ENCODE measurements around the gene SLC2A13. TPM values are rescaled to one million over a fixed set of nuclear protein-coding genes. Genes with fewer than 3 reads are reported as not detected.
A peak's percentile ranks its signal among the peaks of the same experiment; 100 is the strongest.
"Not testable (repeated sequence)": the region's sequence is repeated elsewhere in the genome, so short reads cannot be mapped to it uniquely, and the experiment has no call there.

SLC2A13 gene
- total RNA-seq, 1 experiment from 2014 or later: 8.5 TPM

DNA sequence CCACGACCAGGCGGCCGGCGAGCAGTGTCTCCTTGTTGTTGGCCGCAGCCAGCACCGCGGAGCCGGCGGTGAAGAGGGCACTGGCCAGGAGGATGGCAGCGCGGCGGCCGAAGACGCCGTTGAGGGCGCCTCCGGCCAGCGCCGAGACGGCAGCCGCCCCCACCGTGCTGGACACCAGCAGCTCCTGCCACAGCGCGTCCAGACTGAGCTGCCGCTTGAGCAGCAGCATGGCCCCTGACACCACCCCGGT, 691 bp downstream of the SLC2A13 start:
- no peak for DNase-seq (ENCODE audit: low read depth)

- DNase-seq (ENCODE audit: low read depth): peak; percentile 22
Observed at GRCh38 chr12:40104461-40105264, 1.2 kb downstream of the SLC2A13 start.

DNA sequence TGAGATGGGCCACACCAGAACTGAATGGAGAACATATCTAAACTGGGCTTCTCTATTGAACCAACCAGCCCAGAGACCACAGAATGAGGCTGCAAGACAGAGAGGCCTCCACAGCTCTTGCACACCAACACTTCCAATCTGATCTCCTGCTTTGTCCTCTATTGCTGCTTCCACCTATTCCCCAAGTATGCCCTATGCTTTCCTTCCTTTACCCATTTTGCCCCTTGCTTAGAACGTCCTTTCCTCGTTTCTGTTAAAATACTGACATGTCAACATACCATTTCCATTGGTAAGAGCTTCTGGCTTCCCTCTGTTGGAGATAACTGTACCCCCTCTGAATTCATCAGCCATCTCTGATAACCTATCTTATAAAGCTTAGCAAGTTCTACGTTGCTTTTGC, 2.8 kb downstream of the SLC2A13 start:
- no peak for DNase-seq (ENCODE audit: low read depth)

- DNase-seq (ENCODE audit: low read depth): no peak
Observed at GRCh38 chr12:40101747-40102146, 4.1 kb downstream of the SLC2A13 start.

GRCh38 chr12:40099423-40099853, 6.4 kb downstream of the SLC2A13 start:
- DNase-seq (ENCODE audit: low read depth): no peak

DNA sequence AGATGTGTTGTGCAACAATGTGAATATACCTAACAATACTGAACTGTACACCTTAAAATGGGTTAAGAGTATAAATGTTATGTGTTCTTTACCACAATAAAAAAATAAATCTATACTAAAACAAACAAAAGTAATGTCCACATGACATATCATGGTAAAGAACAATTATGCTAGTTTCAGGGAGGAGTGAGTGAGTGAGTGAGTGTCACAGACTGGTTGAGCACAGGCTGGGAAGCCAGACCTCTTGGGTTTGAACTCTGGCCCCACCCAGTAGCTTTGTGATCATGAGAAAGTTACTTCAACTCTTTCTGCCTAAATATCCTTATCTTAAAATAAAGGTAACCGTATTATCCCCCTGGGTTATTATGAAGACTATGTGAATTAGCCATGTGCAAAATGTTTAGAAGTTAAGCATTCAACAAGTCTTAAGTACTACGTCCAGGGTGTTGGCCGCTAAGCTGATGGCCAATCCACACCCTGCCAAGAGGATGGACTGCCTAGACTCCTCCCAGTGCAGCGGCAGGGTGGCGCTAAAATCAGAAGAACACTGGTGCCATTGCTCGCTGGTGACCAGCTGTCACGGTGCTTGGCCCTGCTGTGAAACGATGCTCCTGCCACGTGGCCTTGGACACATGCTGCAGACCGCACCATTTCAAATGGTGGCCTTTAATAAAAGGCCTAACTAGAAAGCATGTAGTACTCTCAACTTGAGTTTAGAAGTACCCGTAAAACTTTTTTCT, 7.3 kb downstream of the SLC2A13 start:
- DNase-seq (ENCODE audit: low read depth): no peak

DNA sequence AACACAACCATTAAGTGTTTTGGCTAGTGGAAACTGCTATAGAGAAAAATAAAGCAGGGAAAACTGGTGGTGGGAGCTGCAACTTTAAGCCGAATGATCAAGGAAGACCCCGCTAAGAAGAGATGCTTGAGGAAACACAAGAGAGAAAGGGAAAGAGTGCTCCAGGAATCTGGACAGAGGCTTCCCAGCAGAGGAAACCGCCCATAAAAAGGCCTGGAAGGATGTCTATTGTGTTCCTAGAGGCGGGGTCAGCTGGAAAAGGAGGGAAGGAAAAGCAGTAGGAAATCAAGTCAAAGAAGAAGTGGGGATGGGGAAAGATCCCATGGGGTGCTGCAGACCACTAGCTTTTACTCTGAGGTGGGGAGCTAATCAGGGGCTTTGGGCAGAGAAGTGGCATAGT, 12.4 kb downstream of the SLC2A13 start:
- no peak for DNase-seq (ENCODE audit: low read depth)

- DNase-seq (ENCODE audit: low read depth): no peak
Observed at GRCh38 chr12:40086471-40086870, 19.4 kb downstream of the SLC2A13 start.

GRCh38 chr12:40078266-40078665, 27.6 kb downstream of the SLC2A13 start:
- DNase-seq (ENCODE audit: low read depth): no peak

- no peak for DNase-seq (ENCODE audit: low read depth)
Observed at GRCh38 chr12:40075458-40075857, 30.4 kb downstream of the SLC2A13 start.

- DNase-seq (ENCODE audit: low read depth): no peak
Observed at GRCh38 chr12:40068416-40068815, 37.5 kb downstream of the SLC2A13 start.

GRCh38 chr12:40065636-40066035, 40.2 kb downstream of the SLC2A13 start:
- no peak for DNase-seq (ENCODE audit: low read depth)

DNA sequence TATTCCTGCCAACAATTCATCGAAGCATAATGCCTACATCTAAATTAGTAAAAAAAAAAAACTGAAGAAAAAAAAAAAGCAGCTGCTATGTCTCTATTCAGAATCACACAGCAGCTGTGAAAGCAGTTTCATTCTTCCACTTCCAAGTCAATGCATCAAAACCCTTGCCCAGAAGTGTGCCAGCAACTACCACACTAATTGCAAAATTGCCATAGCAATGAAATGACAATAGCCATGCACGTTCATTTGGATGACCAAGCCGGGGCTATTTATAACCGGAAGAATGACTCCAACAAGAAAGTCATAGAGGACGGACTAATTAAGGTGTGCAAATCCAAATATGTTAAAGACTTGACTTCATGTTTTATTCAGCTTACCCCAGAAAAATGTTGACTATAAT, 42.5 kb downstream of the SLC2A13 start:
- peak; percentile 36 for DNase-seq (ENCODE audit: low read depth)

DNA sequence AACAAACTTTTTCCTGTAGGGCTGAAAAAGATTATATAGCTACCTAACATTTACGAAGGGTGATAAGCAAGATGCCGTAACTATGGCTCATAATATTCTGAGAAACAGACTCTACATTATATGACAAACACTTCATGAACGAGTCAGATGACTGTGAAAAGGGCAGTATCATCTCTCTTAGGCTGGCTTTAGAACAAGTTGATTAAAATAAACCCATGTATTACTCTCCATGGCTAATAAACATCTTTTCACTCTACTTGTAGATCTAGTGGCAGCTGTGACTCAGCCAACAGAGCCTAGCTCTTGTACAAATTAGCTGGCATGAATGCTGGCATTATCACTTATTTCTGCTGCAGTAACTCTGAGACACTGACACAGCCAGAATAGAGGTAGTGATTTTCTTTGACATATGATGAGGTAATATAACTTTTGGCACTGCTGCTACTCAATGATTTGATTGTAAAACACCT, 47.1 kb downstream of the SLC2A13 start:
- DNase-seq (ENCODE audit: low read depth): peak; percentile 8

DNA sequence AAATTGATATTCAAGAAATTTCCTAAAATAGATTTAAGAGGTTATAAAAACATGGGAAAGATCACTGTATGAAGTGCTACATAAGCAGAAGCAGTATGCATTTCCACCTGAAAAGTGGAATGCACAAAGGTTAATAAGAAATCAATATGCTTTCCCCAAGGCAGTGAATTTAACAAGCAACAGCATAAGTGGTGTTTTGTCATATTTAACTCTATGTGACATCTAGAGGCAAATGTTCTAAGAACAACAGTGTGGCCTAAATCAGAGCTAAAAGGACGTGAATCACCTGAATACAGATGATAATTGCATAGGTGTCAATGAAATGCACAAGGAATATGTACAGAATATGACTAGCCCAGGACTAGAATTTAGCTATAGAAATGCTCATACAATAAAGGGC, 49.5 kb downstream of the SLC2A13 start:
- DNase-seq (ENCODE audit: low read depth): no peak

DNA sequence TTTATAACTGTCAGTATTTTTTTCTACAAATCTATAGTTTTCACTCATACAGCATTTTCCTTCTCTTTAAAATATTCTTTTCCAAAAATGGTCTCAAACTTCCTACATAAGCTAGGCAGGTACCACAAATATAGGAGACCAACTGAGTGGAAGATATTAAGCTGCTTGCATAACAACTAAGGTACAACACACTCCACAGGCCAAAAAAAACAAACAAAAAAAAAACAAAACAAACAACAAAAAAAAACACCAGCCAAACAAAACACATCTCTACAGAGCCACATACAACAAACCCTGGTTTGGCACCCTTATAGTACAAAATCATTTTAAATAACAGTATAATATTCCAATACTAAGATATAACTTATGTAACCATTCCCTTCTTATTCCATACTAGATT, 50.1 kb downstream of the SLC2A13 start:
- no peak for DNase-seq (ENCODE audit: low read depth)

GRCh38 chr12:40055228-40055579, 50.7 kb downstream of the SLC2A13 start:
- no peak for DNase-seq (ENCODE audit: low read depth)

- DNase-seq (ENCODE audit: low read depth): peak; percentile 80
Observed at GRCh38 chr12:40054555-40055227, 51.2 kb downstream of the SLC2A13 start.

DNA sequence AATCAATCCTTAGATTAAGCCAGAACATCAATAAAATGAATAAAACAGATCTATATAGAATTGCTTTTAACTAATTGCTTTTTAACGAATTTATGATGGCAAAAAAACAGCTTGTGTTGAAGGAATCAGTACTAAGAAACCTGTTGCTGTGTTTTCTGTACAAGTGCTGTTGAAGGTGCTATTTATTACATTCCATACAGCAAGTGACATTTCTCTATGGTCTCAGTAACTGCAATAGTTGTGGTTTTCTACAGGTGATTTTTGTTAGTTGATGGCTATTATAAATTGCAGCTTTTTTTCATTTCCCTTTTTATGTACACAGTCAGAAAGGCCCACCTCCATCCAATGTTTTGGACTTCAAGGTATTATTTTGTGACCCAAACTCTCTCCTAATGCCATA, 56.6 kb downstream of the SLC2A13 start:
- no peak for DNase-seq (ENCODE audit: low read depth)

- DNase-seq (ENCODE audit: low read depth): not testable (repeated sequence)
Observed at GRCh38 chr12:40047002-40047401, 58.9 kb downstream of the SLC2A13 start.

DNA sequence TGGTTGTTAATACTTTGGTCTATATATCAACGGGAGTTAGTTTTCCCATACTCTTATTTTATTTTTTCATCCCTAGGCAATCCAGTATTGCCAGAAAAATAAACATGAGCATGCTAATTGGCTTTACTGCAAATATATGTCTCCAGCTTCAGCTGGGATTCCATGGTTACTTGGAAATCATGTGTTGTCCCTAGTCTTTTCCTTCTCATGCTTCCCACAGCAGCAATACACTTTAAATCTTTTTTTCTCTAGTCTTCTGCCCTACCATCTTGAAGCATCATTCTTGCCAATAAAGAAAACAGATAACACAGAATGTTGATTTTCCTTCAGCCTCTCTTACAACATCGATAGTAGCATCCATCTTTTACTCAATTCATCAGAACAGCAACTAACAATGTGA, 60.2 kb downstream of the SLC2A13 start:
- DNase-seq (ENCODE audit: low read depth): no peak

- no peak for DNase-seq (ENCODE audit: low read depth)
Observed at GRCh38 chr12:40044396-40044795, 61.5 kb downstream of the SLC2A13 start.

DNA sequence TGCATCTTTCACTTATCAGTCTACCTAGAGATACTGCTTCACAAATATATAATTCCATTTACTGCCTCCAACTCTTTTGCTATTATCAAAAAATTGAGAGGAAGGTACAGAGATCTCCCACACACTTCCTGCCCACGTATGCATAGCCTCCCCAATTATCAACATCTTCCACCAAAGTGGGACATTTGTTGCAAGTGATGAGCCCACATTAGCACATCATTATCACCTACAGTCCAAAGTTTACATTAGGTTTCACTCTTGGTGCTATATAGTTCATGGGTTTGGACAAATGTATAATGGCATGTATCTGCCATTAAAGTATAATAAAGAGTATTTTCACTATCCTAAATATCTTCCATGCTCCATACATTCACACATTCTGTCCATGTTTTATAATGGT, 66.3 kb downstream of the SLC2A13 start:
- DNase-seq (ENCODE audit: low read depth): no peak
